Lung microvascular endothelial cell (primary cell): ENCODE measurements around the gene KLHL30. TPM values are rescaled to one million over a fixed set of nuclear protein-coding genes. Genes with fewer than 3 reads are reported as not detected.
"Not testable (repeated sequence)": the region's sequence is repeated elsewhere in the genome, so short reads cannot be mapped to it uniquely, and the experiment has no call there.

Experiments used
- DNase-seq, 2 donors: peaks; one replicate each; pipeline versions ENCODE4 v3.0.0 to v3.0.0-alpha.2; 2010; ENCODE audit warnings: low read depth in 2 of 2
- total RNA-seq: library from RNA; depleted of rRNA; stranded (reverse); fragments of >200 nt; gene quantifications from 2 replicates; pipeline ENCODE4 v1.2.1, GENCODE V29; 2014

KLHL30 gene
- total RNA-seq, 1 donor from 2014 or later, result not detected

DNA sequence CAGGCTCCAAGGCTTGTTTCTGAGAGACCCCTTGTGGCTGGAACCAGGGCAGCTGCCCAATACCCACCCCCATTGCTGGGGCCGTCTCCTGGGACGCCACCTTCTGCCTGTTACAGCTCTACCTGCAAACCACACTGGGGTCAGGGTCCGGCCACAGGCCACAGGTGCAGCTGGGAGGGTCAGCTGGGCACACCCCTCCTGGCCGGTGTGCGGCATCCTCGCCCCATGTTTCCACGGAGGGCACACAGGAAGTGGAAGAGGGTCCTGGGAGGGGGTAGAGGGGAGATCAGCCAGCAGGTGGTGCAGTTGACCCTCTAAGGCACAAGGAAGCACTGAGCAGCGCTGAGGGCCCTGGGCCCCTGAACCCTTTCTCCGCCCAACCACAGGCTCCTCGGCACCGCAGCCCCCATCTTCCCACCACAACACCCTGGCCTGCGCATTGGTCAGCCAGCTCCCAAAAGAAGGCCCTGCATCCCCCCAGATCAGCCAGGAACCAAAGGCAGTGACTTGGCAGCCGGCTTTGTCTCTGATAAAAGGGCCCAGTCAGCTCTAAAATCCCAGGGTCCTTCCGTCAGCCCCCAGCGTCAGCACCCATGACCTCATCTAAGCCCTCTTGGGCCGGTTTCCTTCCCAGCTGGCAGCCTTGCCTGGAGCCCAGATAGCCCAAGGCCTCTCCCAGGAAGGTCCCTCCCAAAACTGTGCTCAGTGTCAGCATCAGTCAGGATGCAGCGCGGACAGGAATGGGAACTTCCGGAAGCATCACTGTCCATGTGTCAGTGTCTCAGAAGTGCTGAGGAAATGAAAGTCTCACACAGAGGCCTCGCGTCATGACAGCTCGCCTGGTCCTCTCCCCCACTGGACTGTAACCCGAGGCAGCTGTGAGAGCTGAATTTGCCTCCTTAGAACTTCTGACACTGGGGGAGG is 22.0 kb downstream of the KLHL30 start:
- peak in 1 of 2 donors; percentile 71 for DNase-seq

DNA sequence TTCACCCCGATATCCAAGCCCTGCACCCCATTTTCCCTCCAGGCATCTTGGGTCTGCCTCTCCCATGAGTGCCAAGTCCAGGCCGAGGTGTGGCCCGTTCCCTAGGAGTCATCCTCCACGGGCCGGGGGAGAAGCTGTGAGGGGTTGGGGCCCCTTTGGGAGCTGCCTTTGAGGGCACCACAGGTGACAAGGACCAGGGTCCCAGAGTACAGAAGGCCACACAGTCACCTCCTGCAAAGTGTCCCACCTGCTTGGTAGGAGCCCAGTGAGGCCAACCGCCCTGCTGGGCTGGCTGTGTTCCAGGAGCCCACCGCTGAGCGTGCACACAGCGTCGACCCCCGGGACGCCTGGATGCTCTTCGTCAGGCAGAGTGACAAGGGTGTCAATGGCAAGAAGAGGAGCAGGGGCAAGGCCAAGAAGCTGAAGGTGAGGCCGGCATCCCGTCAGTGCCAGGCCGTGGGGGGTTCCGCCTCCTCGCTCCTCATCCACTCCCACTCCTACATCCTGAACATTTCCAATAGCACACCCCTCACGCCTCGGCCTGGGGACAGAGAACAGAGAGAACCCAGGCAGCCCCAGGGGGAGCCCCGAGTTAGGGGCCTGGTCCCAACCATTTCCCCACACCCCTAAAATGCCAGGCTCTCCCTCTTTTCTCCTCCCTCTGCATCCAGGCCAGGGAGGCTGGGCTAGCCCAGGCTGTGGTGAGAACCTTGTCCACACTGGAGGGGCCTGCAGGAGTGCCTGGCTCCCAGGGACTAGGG is 23.0 kb downstream of the KLHL30 start:
- no peak for DNase-seq

DNA sequence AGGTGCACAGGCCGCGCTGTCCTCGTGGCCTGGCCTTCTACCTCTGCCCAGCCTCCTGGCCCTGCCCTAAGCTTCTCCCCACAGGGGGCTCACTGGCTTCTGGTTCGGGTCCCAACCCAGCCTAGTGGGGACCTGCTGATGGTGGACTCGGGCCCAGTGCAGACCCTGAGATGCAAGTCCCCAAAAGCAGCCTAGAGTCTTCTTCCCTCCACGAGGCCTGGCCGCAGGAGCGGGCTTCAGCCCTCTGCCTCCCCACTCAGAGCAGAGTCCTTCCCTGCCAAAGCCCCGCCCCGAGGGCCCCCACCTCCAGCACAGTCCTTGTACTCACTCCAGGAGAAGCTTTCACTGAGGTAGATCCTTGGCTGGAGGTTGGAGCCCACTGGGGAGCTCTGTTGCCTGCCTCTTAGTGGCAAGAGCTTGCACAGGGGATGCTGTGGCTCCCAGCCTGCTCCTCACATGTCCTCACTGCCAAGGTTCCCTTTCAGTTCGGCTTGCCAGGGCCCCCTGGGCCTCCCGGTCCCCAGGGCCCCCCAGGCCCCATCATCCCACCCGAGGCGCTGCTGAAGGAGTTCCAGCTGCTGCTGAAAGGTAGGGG is 23.9 kb downstream of the KLHL30 start:
- DNase-seq, result no peak

DNA sequence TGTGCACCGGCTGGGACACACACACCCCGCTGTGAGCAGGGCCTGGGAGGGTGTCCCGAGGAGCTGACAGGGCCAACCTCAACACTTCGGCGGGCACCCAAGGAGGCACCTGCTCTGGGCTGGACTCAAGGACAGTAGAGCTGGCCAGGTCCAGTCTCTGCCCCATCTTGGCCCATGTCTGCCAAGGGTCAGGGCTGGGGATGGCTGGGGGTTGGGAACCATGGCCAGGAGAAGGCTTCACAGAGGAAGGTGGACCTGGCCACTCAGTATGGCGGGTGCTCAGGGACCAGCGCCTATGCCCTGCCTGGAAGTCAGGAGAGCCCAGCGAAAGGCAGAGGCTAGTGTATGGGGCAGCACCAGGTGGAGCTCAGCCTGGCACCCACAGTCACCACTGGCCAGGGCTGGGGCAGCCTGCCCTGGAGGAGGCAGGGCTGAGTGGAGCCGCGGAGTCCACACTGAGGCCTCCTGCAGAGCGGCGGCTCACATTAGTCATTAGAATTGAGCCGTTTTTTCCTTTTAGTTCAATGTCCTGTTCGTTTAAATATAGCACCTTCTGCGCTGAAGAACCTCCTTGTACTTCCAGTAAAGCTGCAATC is 24.5 kb downstream of the KLHL30 start:
- DNase-seq, result no peak

DNA sequence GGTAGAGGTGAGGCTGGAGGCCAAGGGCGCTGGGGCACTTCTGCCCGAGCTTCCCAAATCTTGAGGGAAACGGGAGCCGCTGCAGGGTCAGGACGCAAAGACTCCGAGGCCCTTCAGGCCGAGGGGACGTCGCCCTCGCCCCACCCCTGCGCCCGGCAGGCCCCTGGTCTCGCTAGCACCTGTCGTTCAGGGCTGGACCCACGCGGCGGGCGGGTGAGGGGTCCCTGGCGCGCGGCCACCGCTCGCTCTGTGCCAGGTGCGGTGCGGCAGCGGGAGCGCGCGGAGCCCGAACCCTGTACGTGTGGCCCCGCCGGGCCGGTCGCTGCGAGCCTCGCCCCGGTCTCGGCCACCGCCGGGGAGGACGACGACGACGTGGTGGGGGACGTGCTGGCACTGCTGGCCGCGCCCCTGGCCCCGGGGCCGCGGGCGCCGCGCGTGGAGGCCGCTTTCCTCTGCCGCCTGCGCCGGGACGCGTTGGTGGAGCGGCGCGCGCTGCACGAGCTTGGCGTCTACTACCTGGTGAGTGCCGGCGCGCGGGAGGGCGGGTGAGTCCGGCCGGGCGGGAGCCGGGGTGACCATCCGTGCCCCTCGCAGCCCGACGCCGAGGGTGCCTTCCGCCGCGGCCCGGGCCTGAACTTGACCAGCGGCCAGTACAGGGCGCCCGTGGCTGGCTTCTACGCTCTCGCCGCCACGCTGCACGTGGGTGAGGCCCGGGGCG is 25.2 kb downstream of the KLHL30 start:
- peak in 1 of 2 donors; percentile 30 for DNase-seq

DNA sequence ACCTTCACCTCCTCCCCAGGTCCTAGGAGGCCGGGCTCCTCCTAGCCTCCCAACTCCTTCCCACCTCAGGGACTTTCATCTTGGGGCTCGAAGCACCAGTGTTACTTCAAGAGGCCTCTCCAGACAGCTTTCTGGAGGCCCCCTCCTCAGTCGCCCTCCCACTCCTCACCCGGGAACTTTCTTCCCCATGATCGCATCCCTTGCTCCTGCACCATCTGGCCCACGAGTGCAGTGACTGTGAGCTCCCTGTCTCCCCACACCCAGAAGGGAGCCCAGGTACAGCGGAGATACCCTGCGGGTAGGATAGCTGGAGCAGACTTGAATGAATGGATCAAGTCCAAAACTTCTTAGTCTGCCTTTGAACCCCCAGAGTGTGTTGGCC is 26.4 kb downstream of the KLHL30 start:
- no peak for DNase-seq

DNA sequence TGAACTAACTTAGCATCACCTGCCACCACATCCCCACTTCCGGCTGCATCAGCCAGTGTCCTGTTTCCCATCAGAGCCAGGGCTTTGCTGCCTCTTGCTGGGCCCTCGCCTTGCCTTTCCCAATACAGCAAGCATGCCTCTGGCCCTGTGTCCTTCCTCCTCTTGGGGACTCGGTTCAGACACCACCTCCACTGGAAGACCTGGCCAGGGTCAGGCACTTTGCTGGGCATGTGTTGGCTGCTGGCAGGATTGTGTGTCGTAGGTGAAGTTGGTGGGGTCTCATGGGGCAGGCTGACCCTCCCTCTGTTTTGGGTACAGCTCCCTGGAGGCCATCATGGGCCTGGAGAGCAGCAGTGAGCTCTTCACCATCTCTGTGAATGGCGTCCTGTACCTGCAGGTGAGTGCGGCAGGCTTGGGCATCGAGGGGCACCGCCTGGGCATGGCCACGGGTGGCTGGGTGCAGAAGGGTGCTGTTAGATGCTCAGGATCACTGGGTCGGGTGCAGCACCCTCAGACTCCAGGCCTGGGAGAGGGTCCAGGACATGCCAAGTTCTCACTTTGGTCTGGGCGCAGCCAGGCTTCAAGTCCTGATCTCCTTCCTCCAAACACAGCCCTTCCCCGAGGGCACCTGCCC is 26.9 kb downstream of the KLHL30 start:
- DNase-seq, result no peak

DNA sequence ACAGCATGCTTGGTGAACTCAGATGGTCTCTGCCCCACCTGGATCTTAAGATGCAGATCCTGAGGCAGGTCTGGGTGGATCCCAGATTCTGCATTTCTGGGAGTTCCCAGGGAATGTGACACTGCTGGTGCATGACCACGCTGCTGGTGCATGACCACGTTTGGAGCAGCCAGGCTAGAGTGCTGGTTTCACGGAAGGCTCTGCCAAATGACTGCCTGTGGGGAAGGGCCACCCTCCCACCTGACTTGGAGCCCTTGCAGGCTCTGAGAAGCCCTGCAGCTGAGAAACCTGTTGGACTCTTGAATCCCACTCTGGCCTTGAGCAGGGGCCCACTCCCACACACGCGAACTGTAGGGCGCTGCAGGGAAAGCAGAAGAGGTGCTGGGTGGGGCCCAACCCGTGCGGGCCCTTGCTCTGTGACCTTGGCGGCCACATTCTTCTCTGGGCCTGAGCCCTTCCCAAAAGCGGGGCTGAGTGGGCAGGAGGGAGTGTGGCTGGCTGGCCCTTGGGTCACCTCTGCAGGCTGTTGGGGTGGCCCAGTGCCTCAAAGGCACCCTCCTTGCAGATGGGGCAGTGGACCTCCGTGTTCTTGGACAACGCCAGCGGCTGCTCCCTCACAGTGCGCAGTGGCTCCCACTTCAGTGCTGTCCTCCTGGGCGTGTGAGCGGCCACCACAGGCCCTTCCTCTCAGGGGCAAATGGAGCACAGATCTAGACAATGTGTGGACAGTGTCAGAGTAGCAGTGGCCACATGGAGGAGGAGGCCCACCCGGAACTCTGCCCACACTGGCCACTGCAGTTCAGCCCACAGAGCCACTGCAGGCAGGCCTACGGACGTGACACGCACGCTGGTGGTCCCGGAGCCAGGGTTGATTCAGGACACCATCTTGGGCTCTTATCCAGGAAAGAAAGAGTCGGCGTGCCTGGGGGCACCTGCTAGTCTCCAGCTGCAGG is 28.2 kb downstream of the KLHL30 start:
- DNase-seq, result no peak

DNA sequence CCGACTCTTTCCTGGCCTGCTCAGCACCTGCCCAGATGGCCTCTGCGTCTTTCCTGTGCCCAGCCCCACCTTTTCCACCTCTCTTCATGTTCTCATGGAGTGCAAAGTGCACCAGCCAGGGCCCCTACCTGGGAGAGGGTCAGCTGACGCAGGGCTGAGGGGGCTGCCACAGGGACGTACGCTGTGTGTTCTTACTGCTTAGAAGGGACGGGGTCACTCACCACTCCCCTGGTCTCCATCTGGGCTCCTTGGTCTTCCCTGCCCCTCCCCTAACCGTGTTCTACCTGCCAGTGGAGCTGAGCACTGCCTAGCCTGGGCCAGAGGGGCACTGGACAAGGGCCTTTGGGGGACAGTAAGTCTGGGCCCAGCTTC is 28.9 kb downstream of the KLHL30 start:
- DNase-seq, result no peak

DNA sequence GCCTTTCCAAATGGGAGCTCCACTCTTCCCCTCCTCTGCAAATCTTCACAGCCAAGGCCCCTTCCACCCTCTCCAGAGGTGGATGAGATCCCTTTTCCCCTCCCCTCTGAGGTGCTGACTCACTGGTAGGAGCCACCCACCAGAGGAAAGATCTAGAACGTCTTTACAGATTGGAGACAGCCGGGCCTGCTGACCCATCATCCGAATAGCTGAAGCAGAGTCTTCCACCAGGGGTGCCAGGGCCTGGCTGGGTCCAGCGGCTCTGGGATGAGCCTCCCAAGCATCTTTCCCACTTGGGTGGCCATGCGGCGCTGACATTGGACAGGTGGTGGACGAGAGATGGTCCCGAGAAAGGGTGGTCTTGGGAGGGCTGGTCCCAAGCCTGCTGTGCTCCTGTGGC is 29.3 kb downstream of the KLHL30 start:
- no peak for DNase-seq

DNA sequence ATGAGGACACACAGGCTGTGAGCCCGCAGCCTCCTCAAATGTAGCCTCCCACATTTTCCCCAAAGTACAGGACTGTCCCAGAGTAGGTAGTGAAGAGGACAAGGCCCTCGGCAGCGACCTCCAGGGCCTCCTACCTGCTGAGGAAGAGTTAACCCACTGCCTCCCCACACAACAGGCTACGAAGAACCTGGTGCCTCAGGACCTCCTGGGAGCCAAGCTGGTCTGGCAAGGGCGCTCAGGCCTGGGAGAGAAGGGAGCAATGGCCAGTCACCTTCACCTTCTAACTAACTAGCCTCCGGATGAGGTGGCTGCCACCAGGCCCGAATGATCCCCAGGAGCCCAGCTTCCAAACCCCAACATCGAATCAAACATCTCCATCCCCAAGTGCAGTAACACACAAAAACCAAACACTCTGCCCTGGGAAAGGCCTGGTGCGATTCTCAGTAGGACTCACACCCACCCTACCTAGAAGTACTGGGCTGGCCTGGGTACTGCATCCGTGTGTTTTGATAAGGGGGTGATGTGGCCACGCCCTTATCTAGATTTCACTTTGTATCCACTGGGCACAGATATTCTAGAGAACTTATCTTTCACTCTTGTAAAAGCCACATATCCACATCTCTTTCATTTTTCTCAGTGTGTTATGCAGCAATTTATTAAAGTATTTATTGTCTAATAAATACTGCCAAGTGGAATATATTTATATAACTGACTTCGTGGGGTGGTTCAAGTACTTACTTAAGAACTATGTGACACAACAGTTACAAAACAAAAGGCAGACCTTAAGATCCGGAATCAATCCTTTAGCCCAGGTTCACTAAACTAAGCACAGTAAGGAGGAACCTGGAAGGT is 30.0 kb downstream of the KLHL30 start:
- DNase-seq, result no peak

DNA sequence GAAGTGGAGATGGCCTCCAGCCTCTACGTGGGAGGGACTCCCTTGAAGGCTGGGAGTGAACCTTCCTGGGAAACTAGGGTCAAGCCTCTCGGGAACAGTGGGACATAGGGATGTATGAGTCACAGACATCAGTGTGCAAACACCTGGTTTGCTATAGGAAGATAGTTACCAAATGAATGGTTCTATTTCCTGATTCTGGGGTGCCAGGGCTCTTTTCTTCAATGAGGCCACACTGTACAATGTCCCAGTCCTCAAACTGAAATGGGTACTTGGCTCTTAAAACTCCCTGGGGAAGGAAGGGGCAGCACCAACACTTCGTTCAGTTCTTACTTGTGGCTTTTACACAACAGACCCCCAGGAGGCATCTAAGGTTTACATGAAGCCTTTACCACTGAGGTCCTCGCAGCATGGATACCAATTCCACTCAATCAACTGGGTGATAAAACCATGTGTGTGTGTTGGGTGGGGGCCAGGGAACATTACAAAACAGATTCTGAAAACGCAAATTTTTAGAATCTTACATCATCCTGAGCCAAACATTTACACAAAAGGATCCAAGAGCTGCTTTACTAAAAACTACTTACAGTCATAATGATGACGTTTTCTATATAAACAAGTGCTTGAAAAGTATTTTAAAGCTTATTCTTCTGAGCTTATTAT is 30.7 kb downstream of the KLHL30 start:
- peak; percentile 80 to 83 for DNase-seq

DNA sequence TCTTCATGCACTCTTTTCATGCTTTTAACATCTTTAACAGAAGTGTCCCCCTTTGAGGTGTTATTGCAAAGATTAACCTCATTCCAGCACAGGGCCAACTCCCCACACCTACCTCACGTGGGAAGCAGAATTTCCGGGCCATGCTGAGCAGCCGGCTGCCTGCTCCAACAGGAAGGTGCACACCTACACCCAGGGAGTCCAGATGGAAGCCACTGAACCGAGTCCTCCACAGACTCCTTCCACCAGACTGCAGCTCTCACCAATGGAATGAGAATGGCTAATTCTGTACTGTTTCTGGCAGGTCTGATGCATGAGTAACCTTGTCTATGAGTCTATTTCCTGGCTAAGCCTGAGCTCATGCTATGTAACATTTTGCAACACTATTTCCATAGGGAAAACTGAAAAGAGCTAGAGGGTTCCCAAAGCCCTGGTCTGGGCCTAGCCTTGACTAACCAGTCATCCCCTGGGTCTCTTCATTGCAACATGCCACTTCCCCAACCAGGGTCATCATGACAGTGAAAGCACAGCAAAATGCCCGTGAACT is 31.3 kb downstream of the KLHL30 start:
- DNase-seq, result peak; percentile 85 to 91

DNA sequence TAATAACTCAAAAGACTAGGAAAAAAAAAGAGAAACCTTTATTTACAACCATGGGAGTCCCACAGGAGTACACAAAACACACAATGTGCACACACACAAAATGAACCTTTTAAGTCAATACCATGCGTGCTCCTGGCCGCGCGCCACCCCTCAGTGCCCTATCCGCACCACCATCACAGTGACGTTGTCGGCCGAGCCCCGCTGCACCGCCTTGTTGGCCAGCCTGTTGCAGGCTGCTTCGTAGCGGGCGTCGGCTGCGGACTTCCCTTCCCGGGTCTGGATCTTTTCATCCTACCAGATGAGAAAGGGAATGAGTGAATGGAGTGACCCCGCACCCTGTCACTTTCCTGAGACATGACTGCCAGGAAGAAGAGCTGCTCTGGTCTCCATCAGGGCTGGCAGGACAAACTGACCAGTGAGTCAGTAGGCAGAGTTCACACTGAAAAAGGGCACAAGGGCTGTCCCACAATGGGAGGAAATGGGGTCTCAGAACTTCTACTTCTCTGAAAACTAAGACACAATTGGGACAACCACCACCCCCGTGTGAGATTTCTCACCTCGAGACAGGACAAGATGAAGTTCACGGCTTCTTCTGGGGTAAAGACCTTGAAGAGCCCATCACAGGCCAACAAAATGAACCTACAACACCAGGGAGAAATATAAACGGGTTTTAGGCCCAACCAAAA is 32.1 kb downstream of the KLHL30 start:
- peak; percentile 19 to 48 for DNase-seq

DNA sequence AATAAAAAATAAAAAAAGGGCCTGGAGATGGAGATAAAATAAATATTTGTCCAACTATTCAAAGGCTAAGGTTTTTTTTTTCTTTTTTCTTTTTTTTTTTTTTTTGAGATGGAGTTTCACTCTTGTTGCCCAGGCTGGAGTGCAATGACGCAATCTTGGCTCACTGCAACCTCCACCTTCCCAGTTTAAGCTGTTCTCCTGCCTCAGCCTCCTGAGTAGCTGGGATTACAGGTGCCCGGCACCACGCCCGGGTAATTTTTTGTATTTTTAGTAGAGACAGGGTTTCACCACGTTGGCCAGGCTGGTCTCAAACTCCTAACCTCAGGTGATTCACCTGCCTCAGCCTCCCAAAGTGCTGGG is 32.6 kb downstream of the KLHL30 start:
- not testable (repeated sequence) for DNase-seq

DNA sequence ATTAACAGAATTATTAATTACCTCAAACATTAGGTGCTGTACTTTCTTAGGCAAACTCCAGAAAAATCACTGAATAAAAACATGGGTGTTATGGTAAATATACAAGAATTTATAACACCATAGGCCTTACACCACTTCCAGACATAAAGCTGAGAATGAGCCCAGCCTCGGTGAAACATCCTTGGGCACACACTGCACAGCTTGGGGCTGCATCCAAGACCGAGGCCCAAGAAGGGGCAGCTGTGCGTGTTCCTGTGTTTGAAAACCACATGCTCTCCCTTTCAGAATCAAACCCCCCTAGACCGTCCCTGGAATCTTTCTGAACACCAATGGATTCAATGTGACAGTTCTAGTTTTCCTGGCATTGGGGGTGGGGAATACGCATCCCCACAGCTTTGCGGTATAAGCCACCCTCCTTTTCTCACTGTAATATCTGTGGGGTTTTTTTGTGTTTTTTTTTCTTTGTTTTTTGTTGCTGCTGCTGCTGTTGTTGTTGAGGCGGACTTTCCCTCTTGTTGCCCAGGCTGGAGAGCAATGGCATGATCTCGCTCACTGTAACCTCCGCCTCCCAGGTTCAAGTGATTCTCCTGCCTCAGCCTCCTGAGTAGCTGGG is 33.2 kb downstream of the KLHL30 start:
- no peak for DNase-seq

DNA sequence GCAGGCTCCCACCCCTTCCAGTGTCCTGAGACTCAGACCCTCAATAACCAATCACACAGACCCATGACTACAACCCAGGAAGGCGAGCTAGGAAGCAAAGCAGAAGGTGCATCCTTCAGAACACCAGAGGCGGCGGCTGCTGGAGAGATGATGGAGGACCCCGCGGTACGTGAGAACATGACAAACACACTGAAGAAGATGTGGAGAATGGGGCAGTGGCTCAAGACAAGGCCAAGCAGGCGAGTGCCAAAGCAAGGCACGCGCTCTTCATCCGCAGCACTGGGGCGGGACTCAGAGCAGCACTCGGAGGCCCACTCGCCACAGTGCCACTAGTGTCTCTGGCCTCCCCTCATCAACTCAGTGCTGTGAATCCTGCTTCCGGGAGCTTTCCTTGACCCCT is 34.0 kb downstream of the KLHL30 start:
- no peak for DNase-seq
